ENCODE measurements around the gene DPH2. TPM values are rescaled to one million over a fixed set of nuclear protein-coding genes. Genes with fewer than 3 reads are reported as not detected.

DPH2 gene
- total RNA-seq, 4 donors from 2014 or later: 5.1 to 18.5 (median 12.3) TPM

DNA sequence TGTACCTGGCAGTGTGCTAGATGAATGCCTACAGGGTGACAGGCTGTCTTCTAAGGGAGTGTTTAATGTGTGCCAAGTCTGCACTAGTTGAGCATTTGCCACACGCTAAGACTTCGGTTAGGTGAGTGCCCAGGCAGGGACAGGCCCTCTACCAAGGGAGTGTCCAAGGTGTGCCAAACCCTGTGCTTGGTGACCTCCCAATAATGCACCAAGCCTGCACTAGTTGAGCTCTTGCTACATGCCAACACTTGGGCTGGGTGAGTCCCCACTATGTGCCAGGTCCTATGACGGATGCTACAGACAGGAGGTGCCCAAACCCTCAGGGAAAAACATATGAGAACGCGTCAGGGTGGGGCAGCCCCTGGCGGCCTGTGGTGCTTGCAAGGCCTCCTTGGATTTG, 50.7 kb downstream of the DPH2 start:
- Histone ChIP-seq H3K27ac (no peak overlapping the region), H3K27me3 (no peaks in the 10 kb centered on the region), H3K4me1 (no peaks in the 10 kb centered on the region), H3K4me3 (no peak overlapping the region), H3K9me3 (no peaks in the 10 kb centered on the region), H3K36me3 (no peaks in the 10 kb centered on the region)
- DNase-seq: no peak
- TF ChIP-seq POLR2A (IDR thresholded peaks at IDR 0.05): no peak
- TF ChIP-seq, protein P1, sequence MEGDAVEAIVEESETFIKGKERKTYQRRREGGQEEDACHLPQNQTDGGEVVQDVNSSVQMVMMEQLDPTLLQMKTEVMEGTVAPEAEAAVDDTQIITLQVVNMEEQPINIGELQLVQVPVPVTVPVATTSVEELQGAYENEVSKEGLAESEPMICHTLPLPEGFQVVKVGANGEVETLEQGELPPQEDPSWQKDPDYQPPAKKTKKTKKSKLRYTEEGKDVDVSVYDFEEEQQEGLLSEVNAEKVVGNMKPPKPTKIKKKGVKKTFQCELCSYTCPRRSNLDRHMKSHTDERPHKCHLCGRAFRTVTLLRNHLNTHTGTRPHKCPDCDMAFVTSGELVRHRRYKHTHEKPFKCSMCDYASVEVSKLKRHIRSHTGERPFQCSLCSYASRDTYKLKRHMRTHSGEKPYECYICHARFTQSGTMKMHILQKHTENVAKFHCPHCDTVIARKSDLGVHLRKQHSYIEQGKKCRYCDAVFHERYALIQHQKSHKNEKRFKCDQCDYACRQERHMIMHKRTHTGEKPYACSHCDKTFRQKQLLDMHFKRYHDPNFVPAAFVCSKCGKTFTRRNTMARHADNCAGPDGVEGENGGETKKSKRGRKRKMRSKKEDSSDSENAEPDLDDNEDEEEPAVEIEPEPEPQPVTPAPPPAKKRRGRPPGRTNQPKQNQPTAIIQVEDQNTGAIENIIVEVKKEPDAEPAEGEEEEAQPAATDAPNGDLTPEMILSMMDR (IDR thresholded peaks at IDR 0.05): no peak
- intact Hi-C loops (cut with DNase I; ENCODE audit: low total_unique reads): no loop called here

DNA sequence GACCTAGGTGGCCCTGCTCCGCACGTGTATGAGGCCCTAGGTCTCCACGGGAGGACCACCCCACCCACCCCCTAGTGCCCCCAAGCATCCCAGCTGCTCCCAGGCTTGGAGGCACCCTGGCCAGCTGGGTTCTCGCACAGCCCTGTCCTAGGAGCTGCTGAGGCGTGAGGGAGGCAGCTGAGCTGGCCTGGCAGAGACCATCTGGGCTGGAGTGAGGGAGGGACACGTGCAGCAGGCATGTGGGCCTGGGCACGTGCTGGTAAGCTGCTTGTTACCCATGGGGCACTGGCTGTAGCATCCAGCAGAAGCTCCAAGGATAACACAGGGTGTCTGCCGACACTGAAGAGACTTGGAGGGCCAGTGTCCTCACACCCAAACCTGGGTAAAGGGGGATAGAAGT, 51.3 kb downstream of the DPH2 start:
- no peak overlapping the region for H3K27ac ChIP-seq
- no peak overlapping the region for H3K4me3 ChIP-seq
- no peaks in the 10 kb centered on the region for H3K4me1 ChIP-seq
- no peaks in the 10 kb centered on the region for H3K9me3 ChIP-seq
- H3K27me3 ChIP-seq: no peaks in the 10 kb centered on the region
- TF ChIP-seq, protein P1 (IDR thresholded peaks at IDR 0.05): no peak
- TF ChIP-seq POLR2A (IDR thresholded peaks at IDR 0.05): no peak
- DNase-seq: no peak
- no peaks in the 10 kb centered on the region for H3K36me3 ChIP-seq
- intact Hi-C loops (cut with DNase I; ENCODE audit: low total_unique reads): no loop called here

DNA sequence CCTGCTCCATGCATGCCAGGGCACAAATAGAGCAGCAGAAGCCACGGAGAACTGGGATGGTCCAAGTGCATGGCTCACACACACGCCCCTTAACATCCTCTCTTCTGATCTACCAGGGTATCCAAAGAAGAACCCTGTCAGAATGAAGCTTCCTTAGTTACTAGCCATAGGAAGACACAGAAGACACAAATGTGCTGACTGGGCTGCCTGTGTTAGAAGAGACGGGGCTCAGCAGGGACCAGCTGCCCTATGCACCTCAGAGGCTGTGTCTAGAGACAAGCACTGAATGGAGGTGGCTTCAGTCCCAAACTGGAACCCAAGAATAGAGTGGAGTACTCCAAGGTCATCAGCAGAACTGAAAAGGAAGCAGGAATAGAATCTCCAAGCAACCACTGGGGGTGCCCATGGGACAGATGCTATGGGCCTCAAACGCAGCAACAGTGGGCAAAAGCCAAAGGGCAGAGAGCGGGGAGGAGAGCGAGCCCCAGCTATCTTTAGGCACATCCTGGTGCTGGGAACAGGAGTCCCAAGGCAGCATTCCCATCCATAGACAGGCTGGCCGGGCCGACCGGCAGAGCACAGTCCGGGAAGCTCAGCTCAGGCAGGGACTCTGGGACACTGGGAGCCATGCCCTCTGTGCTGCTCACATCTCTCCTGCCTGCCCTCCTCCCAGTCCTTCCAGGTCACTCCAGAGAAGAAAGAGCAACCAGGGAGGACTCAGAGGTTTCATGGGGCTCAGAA, 51.9 kb downstream of the DPH2 start:
- DNase-seq: no peak
- no peak overlapping the region for H3K4me3 ChIP-seq
- TF ChIP-seq, protein P1 (IDR thresholded peaks at IDR 0.05): no peak
- TF ChIP-seq POLR2A (IDR thresholded peaks at IDR 0.05): no peak
- intact Hi-C loops (cut with DNase I; ENCODE audit: low total_unique reads): no loop called here
- no peaks in the 10 kb centered on the region for H3K9me3 ChIP-seq
- no peaks in the 10 kb centered on the region for H3K4me1 ChIP-seq
- H3K36me3 ChIP-seq: no peaks in the 10 kb centered on the region
- H3K27ac ChIP-seq: no peak overlapping the region
- no peaks in the 10 kb centered on the region for H3K27me3 ChIP-seq

Other genes with a start within 250 kb of the DPH2 start
- 1 to 10 TPM in 2 of 4 donors, under 1 TPM in 1, not detected in 1; 0.48 to 2.7 (median 1.3) TPM for gene ARTN, start 36.2 kb upstream of the DPH2 start, total RNA-seq
- 10 to 100 TPM in 3 of 4 donors, 1 to 10 TPM in 1; 6.9 to 26.7 (median 18.0) TPM for gene IPO13, start 23.1 kb upstream of the DPH2 start, total RNA-seq
- 100 to 1,000 TPM in 1 of 4 donors, 10 to 100 TPM in 3; 49.6 to 183 (median 65.4) TPM for gene ATP6V0B, start 5.0 kb downstream of the DPH2 start, total RNA-seq
- gene B4GALT2, start 9.2 kb downstream of the DPH2 start, total RNA-seq: 10 to 100 TPM in 2 of 4 donors, 1 to 10 TPM in 2; 2.3 to 45.8 (median 18.5) TPM
- gene CCDC24, start 21.6 kb downstream of the DPH2 start, total RNA-seq: 10 to 100 TPM in 1 of 4 donors, 1 to 10 TPM in 2, not detected in 1; 3.1 to 10.6 (median 7.0) TPM
- gene SLC6A9, start 61.5 kb downstream of the DPH2 start, total RNA-seq: 10 to 100 TPM in 2 of 4 donors, 1 to 10 TPM in 2; 4.6 to 30.9 (median 17.4) TPM
- 1 to 10 TPM in 1 of 4 donors, under 1 TPM in 2, not detected in 1; 0.26 to 1.9 (median 0.58) TPM for gene KLF17, start 148.8 kb downstream of the DPH2 start, total RNA-seq
- not detected for gene KLF18, start 171.6 kb downstream of the DPH2 start, total RNA-seq
- gene DMAP1, start 243.5 kb downstream of the DPH2 start, total RNA-seq: 10 to 100 TPM; 11.0 to 46.0 (median 25.3) TPM

All from uterus (tissue), 4 donors.